ENCODE data around the gene AMBRA1.

- TF ChIP-seq CTCF (IDR thresholded peaks at IDR 0.05) (no peak), POLR2AphosphoS5 (IDR thresholded peaks at IDR 0.05) (no peak), EP300 (IDR thresholded peaks at IDR 0.05) (no peak), POLR2A (IDR thresholded peaks at IDR 0.05) (no peak)
These were observed 96.3 kb downstream of the AMBRA1 start for GRCh38 chr11:46497498-46497897.

All from upper lobe of left lung (tissue), 4 donors.